GM18873 (cell line): ENCODE measurements around the gene TAF8.

Source experiments
- ATAC-seq: cut with Tn5 transposase; IDR thresholded peaks from one replicate; pipeline ENCODE4 v1.9.1; 2021; ENCODE audit warnings: mild to moderate bottlenecking, moderate library complexity, moderate number of reproducible peaks; ENCODE audit not compliant: unreplicated experiment, low FRiP score

The TAF8 gene

GRCh38 chr6:42095094-42095493 lies 44.8 kb downstream of the TAF8 start:
- no peak for ATAC-seq

GRCh38 chr6:42095776-42096541 lies 45.6 kb downstream of the TAF8 start:
- ATAC-seq, result no peak

- ATAC-seq, result no peak
Measured at GRCh38 chr6:42099340-42100028, 49.2 kb downstream of the TAF8 start.

GRCh38 chr6:42100029-42100901 lies 49.9 kb downstream of the TAF8 start:
- no peak for ATAC-seq

- no peak for ATAC-seq
Measured at GRCh38 chr6:42101186-42101657, 50.9 kb downstream of the TAF8 start.

GRCh38 chr6:42103216-42103615 lies 52.9 kb downstream of the TAF8 start:
- ATAC-seq, result no peak

- ATAC-seq, result no peak
Measured at GRCh38 chr6:42103753-42104094, 53.4 kb downstream of the TAF8 start.

GRCh38 chr6:42104095-42104803 lies 53.9 kb downstream of the TAF8 start:
- no peak for ATAC-seq

- ATAC-seq, result no peak
Measured at GRCh38 chr6:42104804-42105125, 54.4 kb downstream of the TAF8 start.

- ATAC-seq, result no peak
Measured at GRCh38 chr6:42105156-42105648, 54.9 kb downstream of the TAF8 start.

GRCh38 chr6:42105709-42106108 lies 55.4 kb downstream of the TAF8 start:
- no peak for ATAC-seq

- ATAC-seq, result no peak
Measured at GRCh38 chr6:42106112-42107023, 56.0 kb downstream of the TAF8 start.

- ATAC-seq, result no peak
Measured at GRCh38 chr6:42108071-42108470, 57.7 kb downstream of the TAF8 start.

GRCh38 chr6:42110683-42111082 lies 60.4 kb downstream of the TAF8 start:
- ATAC-seq, result no peak

GRCh38 chr6:42112351-42112750 lies 62.0 kb downstream of the TAF8 start:
- no peak for ATAC-seq

- ATAC-seq, result no peak
Measured at GRCh38 chr6:42113936-42114636, 63.8 kb downstream of the TAF8 start.

GRCh38 chr6:42117843-42118161 lies 67.5 kb downstream of the TAF8 start:
- no peak for ATAC-seq

GRCh38 chr6:42118162-42119001 lies 68.1 kb downstream of the TAF8 start:
- ATAC-seq, result no peak
